ENCODE measurements around the gene CFAP57.

Gene CFAP57

DNA sequence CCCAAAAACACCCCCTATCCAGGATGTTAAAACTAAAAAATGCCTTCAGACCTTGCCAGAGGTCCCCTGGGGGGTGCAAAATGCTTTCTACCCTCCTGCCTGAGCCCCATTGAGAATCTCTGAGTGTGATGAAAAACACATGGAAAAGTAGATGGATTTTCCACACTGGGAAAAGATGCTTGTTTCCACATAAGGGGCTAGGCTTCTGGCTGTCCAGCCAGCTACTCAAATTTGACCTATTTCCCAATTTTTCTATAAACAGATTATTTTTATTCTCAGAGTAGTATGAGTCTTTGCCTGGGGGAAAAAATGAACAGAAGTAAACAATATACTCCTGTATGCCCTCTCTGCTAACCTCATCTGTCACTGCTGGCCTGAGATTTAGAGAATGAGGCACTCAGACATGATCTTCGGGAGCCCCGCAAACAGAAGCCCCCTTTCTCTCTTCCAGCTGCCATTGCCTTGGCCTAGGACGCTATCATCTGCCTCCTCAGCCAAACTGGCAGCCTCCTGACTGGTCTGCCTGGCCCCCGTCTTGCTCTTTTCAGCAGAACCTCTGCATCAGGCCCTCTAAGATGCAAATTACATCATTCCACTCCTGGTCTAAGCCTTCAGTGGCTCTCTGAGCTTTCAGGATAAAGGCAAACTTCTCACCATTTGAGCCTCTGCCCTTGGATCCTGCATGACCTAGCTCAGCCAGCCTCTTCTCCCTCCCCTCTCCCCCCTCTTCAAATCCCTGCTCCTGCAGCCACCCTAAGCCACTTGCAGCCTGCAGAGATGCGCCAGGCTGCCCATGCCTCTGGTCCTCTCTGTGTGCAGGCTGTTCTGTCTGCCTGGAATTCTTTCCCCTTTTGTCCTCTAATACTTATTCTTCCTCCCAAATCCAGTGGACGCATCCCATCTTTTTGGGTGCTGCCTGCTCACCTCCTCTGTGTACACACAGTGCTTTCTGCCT lies 58.0 kb downstream of the CFAP57 start:
- no peak for DNase-seq

DNA sequence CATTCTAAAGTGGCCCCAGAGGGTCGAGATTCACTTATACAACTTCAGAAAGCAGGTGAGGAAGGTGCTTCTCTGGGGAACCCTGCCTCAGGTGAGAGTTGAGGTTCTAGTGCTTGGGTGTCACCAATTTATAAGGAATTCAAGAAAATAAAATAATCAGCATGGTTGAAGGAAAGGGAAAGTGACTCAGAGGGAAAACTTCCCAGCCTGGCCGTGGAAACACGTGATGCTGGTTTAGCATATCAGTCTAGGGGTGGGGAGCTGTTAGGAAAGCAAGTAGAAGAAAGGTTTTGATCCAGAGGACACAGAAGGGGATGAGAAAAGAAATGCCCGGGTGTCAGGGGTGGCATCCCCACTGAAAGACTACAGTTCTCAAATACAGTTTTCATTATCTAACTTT lies 59.9 kb downstream of the CFAP57 start:
- no peak for DNase-seq

DNA sequence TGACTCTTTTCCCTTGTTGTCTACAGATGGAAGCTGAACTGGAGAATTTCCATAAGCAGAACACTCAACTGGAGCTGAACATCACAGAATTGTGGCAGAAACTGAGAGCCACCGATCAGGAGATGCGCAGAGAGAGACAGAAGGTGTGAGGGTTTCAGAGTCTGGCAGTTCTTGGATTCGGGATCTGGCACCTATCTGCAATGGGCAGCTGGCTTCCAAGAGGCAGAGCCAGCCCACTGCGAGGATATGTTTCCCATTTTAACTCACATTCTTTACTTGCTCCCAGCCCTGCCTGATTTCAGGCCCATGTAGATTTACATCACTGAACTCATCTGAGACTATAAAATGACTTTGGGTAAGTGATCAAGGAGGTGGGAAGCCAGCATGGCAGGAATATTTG lies 60.4 kb downstream of the CFAP57 start:
- no peak for DNase-seq

DNA sequence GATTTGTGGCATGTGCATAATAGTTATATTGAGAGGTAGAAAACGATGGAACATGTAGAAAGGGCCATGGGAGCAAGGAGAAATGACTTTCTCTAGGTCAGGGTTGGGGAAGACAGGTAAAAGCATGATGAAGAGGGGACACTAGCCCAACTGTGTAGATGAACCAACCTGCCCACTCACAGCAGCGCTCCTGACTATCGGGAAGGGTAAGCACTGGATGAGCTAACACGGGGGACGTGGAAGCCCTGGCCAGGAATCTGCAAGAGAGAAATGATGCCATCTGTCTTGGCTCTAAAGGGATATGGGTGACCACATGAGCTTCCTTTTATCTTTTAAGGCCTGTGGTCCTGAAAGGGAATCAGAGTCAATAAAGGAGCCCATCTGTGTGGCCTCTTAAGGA lies 61.5 kb downstream of the CFAP57 start:
- DNase-seq: no peak

DNA sequence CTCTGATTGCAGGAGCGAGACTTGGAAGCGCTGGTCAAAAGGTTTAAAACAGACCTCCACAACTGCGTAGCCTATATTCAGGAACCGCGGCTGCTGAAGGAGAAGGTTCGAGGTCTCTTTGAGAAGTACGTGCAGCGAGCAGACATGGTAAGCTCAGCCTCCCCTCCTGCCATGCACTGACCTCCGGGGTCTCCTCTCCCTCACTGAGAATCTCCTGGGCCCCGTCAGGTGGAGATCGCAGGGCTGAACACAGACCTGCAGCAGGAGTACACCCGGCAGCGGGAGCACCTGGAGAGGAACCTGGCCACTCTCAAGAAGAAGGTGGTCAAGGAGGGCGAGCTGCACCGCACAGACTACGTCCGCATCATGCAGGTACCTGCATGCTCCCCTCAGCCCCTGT lies 62.1 kb downstream of the CFAP57 start:
- no peak for DNase-seq

DNA sequence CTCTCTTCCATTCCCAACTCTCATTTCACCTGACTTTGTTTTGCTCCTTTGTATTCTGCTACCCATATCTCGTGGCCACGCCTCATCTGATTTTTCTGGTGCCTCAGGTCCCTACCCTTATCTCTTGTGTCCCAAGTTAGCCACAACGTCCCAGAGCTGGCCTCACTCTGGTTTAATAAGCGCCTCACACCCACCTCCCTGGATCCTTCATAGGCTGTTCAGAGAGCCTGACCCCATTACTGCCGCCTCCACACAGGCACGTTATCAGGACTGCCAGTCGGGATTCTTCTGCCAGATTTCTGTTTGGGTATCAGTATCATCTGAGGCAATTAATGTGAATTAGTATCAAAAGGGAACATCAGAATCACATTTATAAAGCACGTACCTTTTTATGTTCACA lies 62.9 kb downstream of the CFAP57 start:
- no peak for DNase-seq

DNA sequence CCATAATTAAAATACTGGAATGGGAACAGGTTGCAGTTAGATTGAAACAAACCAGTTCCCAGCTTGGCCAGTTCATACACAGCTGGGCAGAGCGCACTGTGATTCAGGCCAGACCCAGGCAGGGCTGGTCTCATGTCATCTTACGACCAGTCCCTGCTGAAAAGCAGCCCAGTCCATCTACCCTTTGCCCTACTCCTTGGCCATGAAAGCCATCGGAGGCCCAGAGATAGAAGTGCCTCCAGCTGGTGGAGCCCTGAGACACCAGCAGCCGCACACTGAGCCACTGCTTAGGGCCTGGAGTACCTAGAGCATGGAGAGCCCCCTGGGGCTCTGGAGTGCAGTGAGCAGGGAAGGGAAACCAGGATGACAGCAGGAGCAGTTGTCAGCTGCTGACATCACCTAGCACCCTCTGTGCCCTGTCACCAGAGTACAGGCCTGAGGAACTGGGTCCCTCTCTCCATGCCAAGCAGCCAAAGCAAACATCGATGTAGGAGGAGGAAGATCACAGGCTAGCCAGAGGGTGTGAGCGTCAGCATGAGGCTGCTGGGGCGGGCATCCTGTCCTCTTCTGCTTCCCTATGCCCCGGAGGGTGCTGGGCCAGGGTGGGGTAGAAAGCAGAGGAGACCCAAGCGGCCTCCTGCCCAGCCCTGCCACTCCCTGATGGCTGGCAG lies 63.5 kb downstream of the CFAP57 start:
- peak; percentile 93 for DNase-seq

DNA sequence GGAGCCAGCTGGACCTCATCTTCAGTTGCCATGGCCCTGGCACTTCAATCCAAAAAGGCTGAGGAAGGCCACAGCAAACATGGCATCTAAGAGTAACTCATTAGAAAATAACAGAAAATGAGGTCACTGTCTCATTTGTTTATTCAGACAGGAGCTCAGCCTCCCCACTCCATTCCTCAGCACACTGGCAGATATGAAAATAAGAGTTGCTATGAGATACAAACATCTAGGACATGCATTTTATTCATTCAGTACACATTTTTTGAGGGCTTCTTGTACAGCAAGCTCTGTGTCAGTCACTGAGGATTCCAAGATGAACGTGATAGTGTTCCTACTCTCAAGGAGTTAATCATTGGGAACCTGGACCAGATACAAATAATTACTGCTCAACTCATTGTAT lies 65.0 kb downstream of the CFAP57 start:
- DNase-seq: no peak

DNA sequence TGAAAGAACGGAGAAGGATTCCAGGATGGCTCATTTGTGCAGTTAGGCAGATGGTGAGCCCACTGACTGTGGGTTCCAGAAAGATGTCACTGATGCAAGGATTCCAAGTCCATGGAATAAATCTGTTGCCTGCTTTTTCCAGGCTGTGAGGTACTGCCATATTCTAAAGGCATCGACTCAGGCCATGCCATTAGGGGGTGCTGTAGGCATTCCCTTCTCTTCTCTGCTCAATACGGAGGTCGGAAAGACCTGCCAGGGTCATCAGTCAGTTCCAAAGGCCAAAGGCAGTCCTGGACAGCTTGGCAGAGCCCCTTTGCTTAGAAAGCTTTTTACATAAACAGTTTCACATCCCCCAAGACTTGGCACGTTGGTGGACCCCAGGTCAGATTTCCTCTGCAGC lies 66.0 kb downstream of the CFAP57 start:
- peak; percentile 99 for DNase-seq

DNA sequence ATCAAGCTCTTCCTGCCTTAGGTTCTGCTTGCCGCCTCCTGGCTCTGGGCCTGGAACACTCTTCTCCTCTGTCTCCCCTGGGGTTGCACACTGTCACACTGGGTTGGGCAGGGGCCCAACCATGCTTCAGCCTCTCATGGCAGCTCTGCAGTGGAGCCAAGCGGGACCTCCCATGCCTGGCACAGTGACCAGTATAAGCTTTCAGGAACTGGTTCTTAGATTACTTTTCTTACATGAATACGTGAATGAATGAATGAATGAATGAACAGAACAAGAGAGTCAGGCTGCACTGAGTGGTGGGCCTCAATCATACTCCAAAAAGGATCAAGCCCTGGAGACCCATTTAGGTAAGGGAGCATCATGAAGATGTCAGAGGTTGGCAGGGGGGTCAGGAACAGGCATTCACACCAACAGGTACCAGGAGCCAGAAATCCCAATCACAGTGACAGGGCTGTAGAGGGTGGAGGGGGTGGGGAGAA lies 66.9 kb downstream of the CFAP57 start:
- no peak for DNase-seq

DNA sequence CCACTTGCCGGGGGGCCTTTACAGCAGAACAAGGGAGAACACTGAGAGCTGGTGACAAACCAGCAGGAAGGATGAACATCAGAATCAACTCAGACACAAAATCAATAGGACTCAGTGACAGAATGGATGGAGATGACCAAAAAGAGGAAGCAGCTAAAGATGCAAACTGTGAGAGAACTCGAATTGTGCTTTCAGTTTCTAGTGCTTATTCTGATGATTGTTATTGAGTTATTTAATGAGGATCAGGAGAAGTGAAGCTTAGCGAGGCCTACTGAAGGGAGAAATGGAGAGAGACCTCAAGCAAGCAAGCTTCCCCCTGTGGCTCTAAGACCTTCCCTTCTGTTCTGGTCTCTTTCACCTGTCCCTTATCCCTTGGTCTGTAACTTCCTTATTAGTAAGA lies 67.4 kb downstream of the CFAP57 start:
- no peak for DNase-seq

DNA sequence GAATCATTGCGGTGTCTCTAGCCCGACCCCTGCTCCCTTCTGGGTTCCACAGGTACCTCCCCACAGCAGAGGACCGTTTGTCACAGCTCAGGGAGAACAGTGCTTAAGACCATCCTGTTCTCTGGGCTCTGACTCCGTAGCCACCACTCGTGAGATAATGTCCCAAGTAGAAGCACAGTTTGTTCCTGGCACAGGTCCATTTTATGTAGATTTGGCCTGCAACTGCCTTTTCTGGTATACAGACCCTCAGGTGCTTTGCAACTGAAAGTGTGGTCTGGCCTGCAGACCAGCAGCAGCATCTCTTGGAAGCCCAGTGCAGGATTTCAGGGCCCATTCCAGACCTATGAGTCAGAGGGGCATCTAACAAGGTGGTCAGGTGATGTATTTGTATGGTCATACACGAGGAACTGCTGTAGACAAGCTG lies 69.3 kb downstream of the CFAP57 start:
- DNase-seq: no peak

DNA sequence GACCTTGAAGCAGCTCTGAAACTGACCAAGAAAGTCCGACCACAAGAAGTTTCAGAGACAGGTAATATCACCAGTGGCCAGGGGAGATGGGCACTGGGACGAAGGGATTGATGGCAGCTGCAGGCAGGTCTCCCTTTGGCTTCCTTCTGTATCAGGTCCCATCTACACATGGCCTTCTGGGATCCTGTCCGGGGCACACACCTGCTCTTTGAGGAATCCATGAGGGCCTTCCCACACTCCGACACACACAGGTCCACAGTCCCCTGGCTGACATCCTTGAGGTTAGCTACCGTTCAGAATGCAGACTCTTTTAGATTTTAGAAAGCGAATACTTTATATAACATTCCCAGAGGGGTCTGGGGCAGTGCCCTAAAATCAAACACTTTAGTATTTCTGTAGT lies 71.2 kb downstream of the CFAP57 start:
- DNase-seq: no peak

DNA sequence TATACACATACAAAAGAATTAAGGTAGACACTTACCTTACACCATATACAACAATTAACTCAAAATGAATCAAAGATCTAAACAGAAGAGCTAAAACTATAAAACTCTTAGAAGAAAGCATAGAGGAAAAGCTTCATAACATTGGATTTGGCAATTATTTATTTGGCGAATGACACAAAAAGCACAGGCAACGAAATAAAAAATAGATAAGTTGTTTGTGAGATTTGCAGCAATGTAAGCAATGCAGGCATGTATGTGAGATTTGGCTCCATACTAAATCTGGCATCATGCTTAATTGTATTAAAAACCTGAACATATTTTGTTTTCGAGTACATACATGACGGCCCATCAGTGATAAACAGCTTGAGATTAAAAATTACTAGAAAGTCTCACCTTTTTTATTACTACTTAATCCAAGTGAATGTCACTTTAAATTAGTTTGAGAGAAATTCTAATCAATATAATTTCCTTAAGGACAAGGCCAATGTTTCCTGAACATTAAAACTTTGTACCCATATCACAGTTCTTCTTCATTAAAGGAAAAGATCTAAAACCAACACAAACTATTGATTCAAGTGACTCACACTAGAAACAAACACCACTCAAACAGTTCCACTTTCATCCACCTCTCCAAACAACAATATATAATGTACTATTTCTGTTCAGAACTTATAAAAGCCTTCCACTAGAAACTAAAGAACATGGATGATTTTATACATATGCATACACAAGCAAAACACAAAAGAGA lies 74.5 kb downstream of the CFAP57 start:
- no peak for DNase-seq

DNA sequence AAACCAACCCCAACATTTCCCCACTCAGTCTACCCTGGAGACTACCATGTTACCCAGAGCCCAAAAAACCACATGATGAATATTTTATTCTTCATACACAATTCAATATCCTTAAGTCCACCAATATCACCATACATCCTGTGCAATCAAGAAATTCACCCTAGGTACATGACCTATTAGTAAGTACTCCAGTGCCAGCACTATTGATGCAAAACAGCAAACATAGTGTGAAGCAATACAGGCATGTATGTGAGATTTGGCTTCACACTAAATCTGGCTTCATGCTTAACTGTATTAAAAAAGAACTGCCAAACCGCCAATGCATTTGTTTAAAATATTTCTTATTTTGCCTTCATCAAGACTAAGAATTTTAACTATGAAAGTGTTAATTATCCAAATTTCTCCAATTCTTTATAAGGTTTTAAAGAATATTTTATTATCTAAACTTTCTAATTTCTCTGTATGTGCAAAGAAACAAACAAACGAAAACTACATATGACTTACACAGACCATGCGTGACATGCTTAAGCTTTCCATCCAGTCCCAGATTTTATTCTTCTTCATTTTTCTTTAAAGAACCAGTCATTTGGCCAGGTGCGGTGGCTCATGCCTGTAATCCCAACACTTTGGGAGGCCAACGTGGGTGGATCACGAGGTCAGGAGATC lies 75.3 kb downstream of the CFAP57 start:
- DNase-seq: no peak

DNA sequence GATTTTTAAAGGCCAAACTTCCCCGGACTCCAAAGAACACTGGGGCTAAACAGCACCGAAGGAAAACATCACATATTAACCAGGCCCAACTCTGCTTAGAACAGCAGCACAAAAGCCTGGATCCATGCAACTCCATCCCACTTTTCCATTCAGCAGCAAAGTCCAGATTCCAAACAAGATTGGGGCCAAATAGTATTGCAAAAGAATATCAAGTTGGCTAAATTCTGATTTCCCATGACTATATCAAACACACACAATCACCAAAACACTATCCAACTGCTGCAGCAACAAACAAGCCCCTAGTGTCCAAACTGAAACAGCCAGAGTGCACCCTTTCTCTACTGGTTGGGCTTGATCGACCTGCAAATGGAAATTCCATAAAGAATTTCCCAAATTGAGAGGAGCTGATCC lies 78.2 kb downstream of the CFAP57 start:
- DNase-seq: no peak

DNA sequence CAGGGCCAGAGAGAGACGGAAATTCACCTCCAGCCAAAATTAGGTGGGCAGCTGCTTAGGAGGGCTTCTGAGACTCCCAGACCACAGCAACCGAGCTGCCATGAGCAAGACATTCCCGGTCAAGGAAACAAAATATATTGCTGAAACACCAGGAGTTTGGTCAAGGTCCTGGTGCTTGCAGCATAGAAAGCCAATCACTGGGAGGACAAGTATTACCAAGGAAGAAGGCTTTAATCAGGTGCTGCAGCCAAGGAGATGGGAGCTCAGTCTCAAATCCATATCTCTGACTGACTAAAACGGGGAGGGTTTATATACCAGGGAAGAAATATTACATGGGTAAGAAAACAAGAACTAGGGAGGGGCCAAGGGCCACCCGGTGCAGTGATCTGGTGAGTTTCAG lies 78.9 kb downstream of the CFAP57 start:
- DNase-seq: no peak

DNA sequence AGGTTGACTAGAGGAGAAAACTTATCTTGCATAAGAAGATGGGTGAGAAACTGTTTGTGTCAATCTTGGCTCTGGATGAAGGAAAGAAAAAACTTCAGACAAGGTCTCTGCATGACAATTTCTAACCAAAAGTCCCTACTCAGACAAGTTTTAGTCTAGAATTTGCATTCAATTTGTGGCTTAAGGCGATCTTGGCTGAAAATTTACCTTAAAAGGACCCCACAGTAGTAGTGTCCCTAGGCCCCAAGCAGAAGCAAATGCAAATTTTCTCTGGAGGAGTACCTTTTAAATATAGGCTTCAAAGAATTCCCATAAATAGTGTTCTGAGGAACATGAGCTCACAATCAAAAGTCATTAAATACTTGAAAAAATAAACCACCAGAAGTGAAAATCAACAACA lies 80.1 kb downstream of the CFAP57 start:
- no peak for DNase-seq

DNA sequence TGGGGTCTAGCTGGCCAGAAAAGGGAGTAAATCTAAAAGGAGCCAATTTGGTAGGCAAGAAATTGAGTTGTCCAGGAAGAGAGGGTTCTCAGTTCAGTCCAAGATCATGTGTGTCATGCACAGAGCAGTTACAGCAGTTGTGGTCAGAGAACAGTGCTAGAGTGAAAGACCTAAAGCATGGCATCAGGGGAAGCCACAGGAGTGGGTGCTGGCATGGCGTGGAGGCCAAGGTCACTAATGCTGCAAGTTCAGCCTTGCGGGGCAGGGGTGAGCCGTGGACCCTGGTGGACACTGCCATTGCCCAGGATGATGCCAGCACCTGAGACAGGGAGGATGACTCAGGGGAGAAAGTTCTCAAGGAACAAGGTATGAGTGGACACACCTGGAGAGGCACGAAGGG lies 81.0 kb downstream of the CFAP57 start:
- DNase-seq: no peak

DNA sequence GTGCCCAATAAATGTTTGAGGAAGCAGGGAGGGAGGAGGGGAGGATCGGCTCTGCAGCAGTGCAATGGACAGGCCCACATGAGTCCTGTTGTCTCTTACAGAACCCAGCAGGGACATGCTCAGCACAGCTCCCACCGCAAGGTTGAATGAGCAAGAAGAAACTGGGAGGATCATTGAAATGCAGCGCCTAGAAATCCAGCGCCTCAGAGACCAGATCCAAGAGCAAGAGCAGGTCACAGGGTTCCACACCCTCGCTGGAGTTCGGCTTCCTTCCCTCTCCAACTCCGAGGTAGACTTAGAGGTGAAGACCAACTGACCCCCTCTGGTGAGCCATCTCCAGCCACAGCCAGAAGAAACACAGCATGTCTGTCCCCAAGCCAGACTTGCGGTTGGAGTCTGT lies 81.7 kb downstream of the CFAP57 start:
- no peak for DNase-seq

DNA sequence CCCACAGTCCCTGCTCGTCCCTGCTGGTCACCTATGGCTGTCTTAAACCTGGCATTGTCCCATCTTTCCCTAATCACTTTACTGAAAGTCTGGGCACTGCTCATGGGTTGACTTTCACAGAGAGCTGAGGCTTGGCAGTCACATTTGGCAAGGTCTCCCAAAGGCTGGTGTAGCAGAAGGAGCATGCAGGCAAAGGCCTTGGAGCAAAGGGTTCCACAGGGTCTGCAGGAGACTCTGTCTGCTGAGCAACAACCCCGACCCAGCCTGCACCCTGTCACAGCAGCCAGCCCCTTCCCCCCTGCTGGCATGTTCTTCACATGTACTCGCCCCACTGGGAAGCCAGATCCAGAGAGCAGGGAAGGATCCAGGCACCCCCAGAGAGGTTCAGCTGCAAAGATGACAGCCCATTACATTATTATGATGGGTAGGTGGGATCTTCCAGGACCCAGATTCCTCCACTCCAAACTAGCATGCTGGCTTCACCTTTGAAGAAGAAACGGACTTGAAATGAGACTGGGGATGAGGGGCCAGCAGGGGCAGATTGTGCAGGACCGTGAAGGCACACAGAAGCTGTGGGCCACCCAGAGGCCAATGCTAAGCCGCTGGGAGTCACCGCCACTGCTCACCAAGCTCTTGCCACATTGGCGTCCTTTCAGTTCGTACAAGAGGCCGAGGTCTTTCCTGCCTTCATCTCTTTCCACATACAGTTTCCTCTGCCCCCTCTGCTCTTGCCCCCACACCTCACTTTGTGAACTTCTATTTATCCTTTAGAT lies 83.5 kb downstream of the CFAP57 start:
- no peak for DNase-seq
